ENCODE results near the gene SPOCK1.

SPOCK1 gene

DNA sequence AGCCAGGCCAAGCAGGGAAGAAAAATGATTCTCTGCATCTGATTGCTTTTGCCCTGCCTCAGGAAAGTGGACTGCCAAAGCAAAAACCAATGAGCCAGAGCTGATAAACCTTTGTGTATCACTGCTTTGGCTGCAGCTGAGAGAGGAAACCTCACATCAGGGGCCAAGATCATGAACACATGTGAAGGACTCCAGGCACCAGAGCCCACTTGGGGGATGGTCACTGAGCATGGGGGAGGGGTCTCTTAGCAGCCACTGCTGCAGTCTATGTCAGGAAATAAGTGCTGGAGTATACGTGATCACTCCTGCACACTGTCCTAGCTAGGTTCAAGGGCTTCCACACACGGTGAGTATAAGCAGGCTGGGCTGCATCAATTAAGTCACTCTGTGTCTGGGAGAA is 229.9 kb downstream of the SPOCK1 start:
- TF ChIP-seq, protein P1, sequence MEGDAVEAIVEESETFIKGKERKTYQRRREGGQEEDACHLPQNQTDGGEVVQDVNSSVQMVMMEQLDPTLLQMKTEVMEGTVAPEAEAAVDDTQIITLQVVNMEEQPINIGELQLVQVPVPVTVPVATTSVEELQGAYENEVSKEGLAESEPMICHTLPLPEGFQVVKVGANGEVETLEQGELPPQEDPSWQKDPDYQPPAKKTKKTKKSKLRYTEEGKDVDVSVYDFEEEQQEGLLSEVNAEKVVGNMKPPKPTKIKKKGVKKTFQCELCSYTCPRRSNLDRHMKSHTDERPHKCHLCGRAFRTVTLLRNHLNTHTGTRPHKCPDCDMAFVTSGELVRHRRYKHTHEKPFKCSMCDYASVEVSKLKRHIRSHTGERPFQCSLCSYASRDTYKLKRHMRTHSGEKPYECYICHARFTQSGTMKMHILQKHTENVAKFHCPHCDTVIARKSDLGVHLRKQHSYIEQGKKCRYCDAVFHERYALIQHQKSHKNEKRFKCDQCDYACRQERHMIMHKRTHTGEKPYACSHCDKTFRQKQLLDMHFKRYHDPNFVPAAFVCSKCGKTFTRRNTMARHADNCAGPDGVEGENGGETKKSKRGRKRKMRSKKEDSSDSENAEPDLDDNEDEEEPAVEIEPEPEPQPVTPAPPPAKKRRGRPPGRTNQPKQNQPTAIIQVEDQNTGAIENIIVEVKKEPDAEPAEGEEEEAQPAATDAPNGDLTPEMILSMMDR (IDR thresholded peaks at IDR 0.05; ENCODE audit: control insufficient read depth, insufficient read depth, low read depth, low read length, missing control alignments): no peak
- H3K4me3 ChIP-seq (ENCODE audit: control insufficient read depth, low read depth, low read length): no peak overlapping the region
- no peak for DNase-seq (ENCODE audit: low read depth)

DNA sequence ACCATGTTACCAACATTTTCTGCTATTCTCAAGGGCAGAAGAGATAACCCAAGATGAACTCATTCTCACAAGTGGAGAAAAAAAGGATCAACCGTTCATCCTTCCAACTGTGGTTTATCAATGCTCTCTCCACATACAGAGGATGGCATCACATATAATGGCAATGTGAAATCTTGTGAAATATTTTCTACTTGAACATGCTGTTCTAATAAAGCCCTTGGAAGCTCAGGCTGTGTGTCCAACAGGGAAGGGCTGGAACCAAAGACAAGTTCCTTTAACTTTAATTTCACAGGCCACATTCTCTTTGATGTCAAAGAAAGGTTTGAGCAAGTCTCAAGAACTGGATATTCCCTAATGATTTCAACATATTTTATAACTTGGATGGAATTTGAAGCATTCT is 230.5 kb downstream of the SPOCK1 start:
- no peak for DNase-seq (ENCODE audit: low read depth)
- TF ChIP-seq, protein P1 (IDR thresholded peaks at IDR 0.05; ENCODE audit: control insufficient read depth, insufficient read depth, low read depth, low read length, missing control alignments): no peak
- no peak overlapping the region for H3K4me3 ChIP-seq (ENCODE audit: control insufficient read depth, low read depth, low read length)

DNA sequence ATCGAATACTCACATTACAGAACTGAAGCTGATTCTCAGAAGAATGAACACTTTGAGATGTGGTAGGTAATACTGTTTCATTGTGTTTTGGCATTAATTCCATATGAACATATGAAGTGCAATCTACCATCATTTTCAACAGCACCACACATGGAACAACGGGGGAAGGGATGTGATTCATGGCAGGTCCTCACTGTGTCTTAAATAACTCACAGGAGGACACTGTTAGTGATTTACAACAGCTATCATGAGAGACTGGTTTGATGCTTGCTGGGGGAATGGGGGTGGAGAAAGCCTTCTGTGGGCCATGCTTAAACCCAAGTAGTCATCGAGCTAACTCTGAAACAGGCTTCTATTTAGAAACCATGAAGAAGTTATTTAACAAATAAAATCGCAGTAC is 232.9 kb downstream of the SPOCK1 start:
- no peak overlapping the region for H3K4me3 ChIP-seq (ENCODE audit: control insufficient read depth, low read depth, low read length)
- DNase-seq (ENCODE audit: low read depth): no peak
- TF ChIP-seq, protein P1 (IDR thresholded peaks at IDR 0.05; ENCODE audit: control insufficient read depth, insufficient read depth, low read depth, low read length, missing control alignments): no peak

GRCh38 chr5:137265457-137265856 is 233.7 kb downstream of the SPOCK1 start:
- TF ChIP-seq, protein P1 (IDR thresholded peaks at IDR 0.05; ENCODE audit: control insufficient read depth, insufficient read depth, low read depth, low read length, missing control alignments): no peak
- H3K4me3 ChIP-seq (ENCODE audit: control insufficient read depth, low read depth, low read length): no peak overlapping the region
- DNase-seq (ENCODE audit: low read depth): no peak

DNA sequence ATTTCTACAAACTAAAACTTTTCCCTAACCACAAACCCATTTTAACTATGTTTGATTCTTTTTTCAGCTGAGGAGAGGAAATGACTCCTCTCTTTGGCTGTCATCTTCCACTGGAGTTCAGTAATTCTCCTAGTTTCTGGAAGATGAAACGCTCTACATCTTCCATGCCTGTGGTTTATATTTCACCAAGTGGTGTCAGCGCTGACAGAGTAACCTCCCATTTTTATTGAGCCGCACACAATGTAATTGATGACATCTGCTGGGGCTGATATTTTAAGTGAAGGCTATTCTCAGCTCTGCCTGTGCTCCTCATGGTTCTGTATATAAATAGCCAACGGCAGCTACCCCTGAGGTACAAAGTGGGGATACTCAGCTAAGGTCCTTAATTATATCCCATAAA is 234.6 kb downstream of the SPOCK1 start:
- no peak overlapping the region for H3K4me3 ChIP-seq (ENCODE audit: control insufficient read depth, low read depth, low read length)
- TF ChIP-seq, protein P1 (IDR thresholded peaks at IDR 0.05; ENCODE audit: control insufficient read depth, insufficient read depth, low read depth, low read length, missing control alignments): no peak
- peak; percentile 92 for DNase-seq (ENCODE audit: low read depth)

- TF ChIP-seq, protein P1 (IDR thresholded peaks at IDR 0.05; ENCODE audit: control insufficient read depth, insufficient read depth, low read depth, low read length, missing control alignments): no peak
- no peak overlapping the region for H3K4me3 ChIP-seq (ENCODE audit: control insufficient read depth, low read depth, low read length)
- peak; percentile 7 for DNase-seq (ENCODE audit: low read depth)
Observed at GRCh38 chr5:137264041-137264440, 235.1 kb downstream of the SPOCK1 start.
